Hindlimb muscle (tissue), 1 donor: ENCODE measurements around the gene TUBG2. TPM values are rescaled to one million over a fixed set of nuclear protein-coding genes. Genes with fewer than 3 reads are reported as not detected.

Experiments
- DNase-seq: peaks from one replicate; pipeline ENCODE4 v3.0.0-alpha.2; 2013
- polyA plus RNA-seq: library from polyadenylated mRNA; unstranded; fragments of 120-200 nt; gene quantifications from one replicate; pipeline ENCODE4 v1.2.1, GENCODE V29; 2013; ENCODE audit not compliant: insufficient read length

The TUBG2 gene
- polyA plus RNA-seq, 1 donor: 14.7 TPM

DNA sequence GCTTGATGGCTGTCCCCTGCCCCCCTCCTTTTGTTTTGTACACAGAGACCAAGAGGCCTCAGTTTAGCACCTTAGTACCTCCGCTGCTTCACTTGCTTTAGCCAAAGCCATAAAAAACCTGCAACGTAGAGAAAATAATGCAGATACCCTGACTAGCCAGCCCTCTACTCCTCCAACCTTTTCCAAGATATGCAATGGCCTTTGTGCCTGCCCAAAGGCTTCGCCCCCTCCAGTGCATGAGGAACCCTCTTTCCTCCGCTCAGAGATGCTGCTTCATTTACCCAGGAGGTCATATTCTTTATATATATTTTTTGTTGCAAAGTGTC, 40.3 kb downstream of the TUBG2 start:
- no peak for DNase-seq

DNA sequence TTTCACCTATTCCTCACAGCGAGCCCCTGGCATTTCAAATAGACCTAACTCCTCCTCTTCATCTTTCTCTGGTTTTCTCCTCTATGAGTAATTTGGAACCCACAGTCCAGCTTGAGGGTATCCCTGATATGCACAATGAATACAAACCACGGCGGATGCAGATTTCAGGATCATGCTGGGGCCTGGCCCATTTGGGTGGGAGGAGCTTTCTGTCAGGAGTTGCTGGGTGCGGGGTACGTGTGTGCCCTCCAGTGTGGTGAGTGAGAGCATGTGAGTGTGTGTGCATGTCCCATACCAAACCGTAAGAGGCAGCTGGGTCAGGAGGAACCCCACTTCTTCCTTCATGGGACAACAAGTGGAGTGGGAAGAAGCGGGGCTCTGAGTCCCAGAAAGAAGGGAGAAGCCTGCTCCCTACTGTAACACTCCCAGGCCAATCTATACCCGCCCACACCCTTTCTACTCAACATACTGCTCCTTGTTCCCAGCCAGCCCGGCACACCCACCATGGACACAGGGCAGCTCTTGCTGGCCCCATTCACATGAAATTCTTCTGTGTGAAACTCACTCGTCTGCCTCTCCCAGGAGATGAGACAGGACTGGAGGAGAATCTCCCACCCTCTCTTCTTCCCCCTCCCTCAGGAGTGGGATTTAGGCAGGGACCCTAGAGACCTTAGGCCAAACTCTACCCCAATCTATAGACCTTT, 41.7 kb downstream of the TUBG2 start:
- no peak for DNase-seq

DNA sequence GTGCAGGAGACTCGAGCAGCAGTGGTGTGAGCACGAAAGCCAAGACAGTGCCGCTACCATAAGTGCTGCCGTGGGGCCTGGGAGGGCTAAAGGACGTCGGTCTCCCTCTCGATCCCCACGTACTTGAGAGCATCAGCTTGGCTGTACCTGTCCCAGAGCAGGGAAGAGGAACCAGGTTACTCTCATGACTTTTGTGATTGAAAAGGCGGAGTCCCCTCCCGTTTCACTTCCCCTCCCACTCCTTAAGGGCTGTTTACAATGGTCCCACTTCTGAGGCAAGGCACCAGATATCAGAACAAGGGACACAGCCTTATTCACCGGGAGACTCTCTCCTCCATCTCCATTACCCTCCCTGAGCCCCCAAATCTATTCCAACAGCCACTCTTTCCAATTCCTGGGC, 43.4 kb downstream of the TUBG2 start:
- DNase-seq: no peak

DNA sequence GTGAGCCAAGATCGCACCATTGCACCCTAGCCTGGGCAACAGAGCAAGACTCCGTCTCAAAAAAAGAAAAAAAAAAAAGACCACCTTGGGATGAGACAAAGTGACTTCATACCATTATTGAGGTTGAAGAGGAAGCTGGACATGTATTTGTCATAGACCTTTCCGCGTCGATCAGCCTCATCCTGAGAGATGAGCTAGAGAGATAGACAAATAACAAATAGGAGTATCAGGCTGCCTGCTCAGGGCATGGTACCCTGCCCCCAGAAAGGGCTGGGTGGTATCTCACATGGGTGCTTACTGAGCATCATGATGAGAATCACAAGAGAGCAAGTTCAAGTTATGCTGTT, 45.4 kb downstream of the TUBG2 start:
- DNase-seq: no peak

DNA sequence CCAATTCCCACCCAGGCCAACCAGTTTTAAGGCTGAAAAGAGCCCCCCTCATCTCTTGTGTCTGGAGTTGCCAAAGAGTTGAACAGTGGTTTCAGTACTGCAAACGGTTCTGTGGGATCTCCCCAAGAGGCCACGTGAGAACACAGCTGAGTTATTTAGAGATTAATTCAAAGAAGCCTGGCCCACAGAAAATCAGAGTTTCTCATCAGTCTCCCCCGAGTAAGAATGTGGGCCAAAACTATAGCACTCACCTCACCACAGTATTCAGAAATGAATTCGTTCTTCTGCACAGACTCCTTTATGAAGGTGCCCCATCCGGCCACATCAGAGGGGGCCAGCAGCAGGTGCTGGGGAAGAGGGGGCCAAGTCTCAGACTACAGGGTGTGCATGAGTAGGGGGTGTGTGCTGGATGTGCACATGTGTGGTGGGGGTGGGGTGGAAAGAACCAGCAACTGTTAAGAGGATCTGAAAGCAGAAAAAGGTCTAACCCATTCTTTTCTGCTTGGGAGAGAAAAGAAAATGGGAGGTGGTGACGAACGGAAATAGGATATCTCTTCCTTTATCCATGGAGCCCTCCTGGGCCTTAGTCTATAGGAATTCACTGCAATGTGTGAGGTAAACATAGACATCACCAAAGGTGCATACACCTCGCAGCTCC, 45.9 kb downstream of the TUBG2 start:
- no peak for DNase-seq

DNA sequence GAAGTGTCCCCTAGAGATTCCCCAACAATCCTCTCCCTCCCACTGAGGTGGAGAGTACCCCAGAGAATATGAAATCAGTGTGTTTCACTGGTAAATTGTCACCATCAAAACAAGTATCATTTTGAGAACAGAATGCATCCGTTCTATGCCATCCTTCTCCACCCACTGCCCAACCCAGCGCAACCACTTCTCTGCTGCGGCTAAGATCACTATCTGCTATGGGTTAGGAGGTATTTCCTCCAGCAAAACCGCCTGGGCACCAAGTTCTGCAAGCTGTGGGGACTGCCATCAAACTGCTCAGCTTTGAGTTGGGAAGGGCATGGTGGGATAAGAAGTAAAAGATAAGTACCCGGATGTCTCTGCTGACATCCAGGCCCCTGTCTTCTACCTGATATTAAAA, 47.6 kb downstream of the TUBG2 start:
- DNase-seq: no peak

DNA sequence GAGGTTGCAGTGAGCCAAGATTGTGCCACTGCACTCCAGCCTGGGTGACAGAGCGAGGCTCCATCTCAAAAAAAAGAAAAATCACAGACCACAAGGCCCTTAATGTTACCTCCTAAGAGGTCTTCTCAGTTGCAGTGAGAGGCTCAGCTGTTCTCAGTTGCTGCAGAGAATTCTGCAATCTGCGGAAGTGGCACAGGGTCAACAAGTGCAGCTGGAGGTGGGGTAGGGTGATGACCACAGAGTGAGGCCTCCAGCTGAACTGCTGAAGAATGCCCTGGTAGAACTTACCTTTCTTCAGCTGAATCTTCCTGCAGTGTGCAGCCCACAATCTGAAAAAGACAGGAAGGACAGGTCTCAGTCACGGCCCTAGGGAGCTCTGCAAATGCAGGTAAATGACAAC, 49.5 kb downstream of the TUBG2 start:
- no peak for DNase-seq

DNA sequence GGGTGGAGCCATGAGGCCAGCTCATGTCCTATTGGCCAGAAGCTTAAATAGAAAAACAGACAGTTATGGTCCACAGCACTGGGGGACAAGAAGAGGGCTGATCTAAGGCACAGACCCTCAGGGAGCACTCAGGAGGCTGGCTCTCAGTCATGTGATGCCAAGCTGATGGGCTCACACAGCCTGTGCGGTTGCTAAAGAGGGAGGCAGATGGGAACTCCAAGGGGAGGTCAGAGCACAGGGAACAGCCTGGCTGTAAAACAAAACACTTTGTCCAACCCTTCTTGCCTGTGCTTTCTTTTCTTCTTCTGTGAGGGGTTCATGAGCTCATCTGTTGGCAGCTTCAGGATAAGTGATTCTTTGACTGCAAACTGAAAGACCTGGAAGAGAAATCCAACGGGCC, 50.5 kb downstream of the TUBG2 start:
- DNase-seq: no peak

Other genes with a start within 250 kb of the TUBG2 start
- 301 TPM for gene CAVIN1, start 236.0 kb upstream of the TUBG2 start, polyA plus RNA-seq
- 31.0 TPM for gene ATP6V0A1, start 200.4 kb upstream of the TUBG2 start, polyA plus RNA-seq
- gene NAGLU, start 123.0 kb upstream of the TUBG2 start, polyA plus RNA-seq: 22.7 TPM
- gene HSD17B1, start 106.4 kb upstream of the TUBG2 start, polyA plus RNA-seq: 3.3 TPM
- 28.6 TPM for gene COASY, start 97.1 kb upstream of the TUBG2 start, polyA plus RNA-seq
- gene MLX, start 92.2 kb upstream of the TUBG2 start, polyA plus RNA-seq: 35.2 TPM
- 10.2 TPM for gene PSMC3IP, start 81.6 kb upstream of the TUBG2 start, polyA plus RNA-seq
- gene RETREG3, start 49.9 kb upstream of the TUBG2 start, polyA plus RNA-seq: 39.5 TPM
- 33.6 TPM for gene TUBG1, start 49.6 kb upstream of the TUBG2 start, polyA plus RNA-seq
- 62.6 TPM for gene PLEKHH3, start 17.7 kb downstream of the TUBG2 start, polyA plus RNA-seq
- gene CCR10, start 22.6 kb downstream of the TUBG2 start, polyA plus RNA-seq: 3.2 TPM
- 12.1 TPM for gene CNTNAP1, start 23.2 kb downstream of the TUBG2 start, polyA plus RNA-seq
- gene EZH1, start 85.8 kb downstream of the TUBG2 start, polyA plus RNA-seq: 27.3 TPM
- gene RAMP2, start 101.9 kb downstream of the TUBG2 start, polyA plus RNA-seq: 69.2 TPM
- 30.0 TPM for gene VPS25, start 114.2 kb downstream of the TUBG2 start, polyA plus RNA-seq
- 0.19 TPM for gene WNK4, start 121.3 kb downstream of the TUBG2 start, polyA plus RNA-seq
- 53.5 TPM for gene COA3, start 139.4 kb downstream of the TUBG2 start, polyA plus RNA-seq
- 0.70 TPM for gene CNTD1, start 139.6 kb downstream of the TUBG2 start, polyA plus RNA-seq
- 49.3 TPM for gene BECN1, start 165.0 kb downstream of the TUBG2 start, polyA plus RNA-seq
- 48.1 TPM for gene PSME3, start 174.1 kb downstream of the TUBG2 start, polyA plus RNA-seq
- 1.0 TPM for gene AOC2, start 185.3 kb downstream of the TUBG2 start, polyA plus RNA-seq
- 27.0 TPM for gene AOC3, start 191.9 kb downstream of the TUBG2 start, polyA plus RNA-seq
- gene G6PC1, start 241.5 kb downstream of the TUBG2 start, polyA plus RNA-seq: not detected